Inflammatory macrophage treated with lipopolysaccharide for 4 hours (primary cell): ENCODE data around the gene GIMD1.
A peak's percentile ranks its signal among the peaks of the same experiment; 100 is the strongest.
"Not testable (repeated sequence)": the region's sequence is repeated elsewhere in the genome, so short reads cannot be mapped to it uniquely, and the experiment has no call there.

Source experiments
- DNase-seq: peaks from one replicate; pipeline ENCODE4 v3.0.0-alpha.2; 2020

Gene GIMD1

DNA sequence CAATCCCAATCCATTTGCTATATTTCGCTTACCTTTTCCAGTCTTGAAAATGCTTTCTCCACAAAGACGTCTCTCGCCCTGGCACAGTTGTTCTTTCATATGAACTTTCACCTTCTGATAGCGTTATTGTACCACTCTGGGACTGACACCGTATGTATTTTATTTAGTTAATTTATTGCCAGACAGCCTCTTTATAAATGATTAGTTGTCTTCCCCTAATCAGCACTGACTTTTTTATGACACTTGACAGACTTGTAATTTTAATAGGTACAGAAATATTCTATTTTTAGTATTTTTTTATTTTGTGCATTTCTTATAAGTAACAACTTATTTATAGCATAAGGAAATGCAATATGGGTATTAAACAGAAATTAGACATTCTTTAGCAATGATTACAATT, at the start of gene GIMD1:
TSS of gene GIMD1 (minus strand) at position 101 of the 400 bp plus-strand sequence. CDS start 1,343 bp downstream, outside the sequence.
- no peak for DNase-seq

DNA sequence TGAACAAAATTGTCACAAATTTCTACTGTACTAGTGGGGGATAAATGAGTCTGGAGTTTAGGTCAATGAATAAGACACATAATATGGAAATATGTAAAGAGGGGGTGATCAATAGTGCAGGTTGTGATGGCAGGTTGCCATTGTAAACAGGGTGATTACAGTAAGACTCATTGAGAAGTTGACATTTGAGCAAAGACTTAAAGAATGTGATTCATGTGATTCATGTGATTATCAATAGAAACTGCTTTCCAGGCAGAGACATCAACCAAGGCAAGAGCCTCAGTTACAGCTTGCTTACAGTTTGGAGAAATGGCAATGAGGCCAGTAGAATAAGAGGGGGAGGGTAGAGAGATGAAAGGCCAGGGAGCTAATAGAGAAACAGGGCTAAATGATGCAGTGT, 45.8 kb upstream of the GIMD1 start:
- no peak for DNase-seq

DNA sequence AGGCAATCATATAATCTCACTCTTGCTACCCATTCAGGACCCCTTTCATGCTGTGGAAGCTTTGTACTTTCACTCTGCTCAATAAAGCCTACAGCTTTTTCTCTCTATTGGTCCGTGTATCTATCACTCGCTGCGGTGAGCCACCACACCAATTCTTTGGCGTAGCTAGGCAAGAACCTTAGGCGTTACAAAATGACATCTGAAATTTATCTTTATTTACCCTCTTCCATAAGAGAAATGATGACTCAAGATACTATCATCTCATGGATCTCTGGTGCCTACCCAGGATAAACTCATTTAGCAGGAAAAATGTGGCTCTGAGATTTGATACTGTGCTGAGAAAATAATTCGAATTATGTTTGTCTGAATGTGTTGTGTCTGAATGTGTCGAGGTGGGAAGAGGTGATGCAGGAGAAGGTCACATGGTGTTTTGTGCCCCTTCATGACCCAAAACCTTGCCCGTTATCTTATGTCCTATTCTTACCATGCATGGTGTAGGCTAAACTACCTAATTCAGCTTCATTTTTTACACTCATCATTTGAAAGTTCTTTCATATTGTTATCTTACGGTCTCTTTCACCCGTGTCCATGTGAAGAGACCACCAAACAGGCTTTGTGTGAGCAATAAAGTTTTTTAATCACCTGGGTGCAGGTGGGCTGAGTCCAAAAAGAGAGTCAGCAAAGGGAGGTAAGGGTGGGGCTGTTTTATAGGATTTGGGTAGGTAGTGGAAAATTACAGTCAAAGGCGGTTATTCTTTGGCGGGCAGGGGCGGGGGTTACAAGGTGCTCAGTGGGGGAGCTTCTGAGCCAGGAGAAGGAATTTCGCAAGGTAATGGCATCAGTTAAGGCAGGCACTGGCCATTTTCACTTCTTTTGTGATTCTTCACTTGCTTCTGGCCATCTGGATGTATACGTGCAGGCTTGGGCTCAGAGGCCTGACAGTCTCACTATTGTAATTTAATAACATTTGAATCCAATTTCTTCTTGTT, 41.6 kb upstream of the GIMD1 start:
- DNase-seq, result no peak

DNA sequence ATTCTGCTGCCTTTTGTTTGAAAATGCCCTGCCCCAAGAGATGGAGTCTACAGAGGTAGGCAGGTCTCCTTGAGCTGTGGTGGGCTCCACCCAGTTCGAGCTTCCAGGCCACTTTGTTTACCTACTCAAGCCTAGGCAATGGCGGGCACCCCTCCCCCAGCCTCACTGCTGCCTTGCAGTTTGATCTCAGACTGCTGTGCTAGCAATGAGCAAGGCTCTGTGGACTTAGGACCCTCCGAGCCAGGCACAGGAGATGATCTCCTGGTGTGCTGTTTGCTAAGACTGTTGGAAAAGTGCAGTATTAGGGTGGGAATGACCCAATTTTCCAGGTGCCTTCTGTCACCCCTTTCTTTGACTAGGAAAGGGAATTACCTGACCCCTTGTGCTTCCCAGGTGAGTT, 39.4 kb upstream of the GIMD1 start:
- not testable (repeated sequence) for DNase-seq

DNA sequence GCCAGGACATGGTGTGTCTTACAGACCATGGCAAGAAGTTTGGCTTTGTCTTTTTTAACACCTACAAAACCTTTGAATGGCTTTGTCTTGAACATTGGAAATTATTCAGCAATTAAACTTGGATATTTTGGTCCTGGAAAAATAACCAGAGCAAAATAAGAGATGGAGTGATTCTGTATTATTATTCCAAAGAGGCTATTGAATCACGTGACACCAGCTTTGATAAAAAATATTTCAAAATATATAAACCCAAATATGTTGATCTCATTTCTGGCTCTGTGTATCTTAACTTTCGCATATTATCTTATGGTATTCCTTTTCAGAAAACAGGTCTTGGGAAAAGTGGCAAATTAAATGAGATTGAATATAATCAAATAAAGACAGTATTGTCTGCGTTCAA, 32.6 kb upstream of the GIMD1 start:
- DNase-seq, result no peak

DNA sequence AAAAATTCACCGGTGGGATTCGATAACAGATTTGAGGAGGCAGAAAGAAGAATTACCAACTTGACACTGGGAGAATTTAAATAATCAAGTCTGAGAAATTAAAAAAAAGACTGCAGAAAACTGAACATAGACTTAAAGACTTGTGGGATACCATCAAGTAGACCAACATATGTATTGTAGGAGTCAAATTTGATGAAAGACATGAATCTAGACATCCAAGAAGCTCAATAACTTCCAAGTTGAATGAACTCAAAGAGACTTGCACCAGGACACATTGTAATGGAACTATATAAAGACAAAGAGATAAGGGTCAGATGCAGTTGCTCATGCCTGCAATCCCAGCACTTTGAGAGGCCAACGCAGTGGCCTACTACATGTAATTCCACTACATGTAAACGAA, 30.3 kb upstream of the GIMD1 start:
- DNase-seq, result not testable (repeated sequence)

DNA sequence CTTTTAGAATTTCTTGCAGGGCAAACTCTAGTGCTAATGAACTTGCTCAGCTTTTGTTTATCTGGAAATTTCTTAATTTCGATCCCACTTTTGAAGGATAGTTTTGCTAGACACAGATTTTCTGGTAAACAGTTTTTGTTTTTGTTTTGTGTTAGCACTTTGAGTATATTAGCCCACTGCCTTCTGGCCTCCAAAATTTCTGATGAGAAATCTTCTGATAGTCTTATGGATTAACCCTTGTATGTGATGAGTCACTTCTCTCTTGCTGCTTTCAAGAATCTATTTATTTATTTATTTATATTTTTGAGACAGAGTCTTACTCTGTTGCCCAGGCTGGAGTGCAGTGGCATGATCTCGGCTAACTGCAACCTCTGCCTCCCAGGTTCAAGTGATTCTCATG, 27.0 kb upstream of the GIMD1 start:
- no peak for DNase-seq

DNA sequence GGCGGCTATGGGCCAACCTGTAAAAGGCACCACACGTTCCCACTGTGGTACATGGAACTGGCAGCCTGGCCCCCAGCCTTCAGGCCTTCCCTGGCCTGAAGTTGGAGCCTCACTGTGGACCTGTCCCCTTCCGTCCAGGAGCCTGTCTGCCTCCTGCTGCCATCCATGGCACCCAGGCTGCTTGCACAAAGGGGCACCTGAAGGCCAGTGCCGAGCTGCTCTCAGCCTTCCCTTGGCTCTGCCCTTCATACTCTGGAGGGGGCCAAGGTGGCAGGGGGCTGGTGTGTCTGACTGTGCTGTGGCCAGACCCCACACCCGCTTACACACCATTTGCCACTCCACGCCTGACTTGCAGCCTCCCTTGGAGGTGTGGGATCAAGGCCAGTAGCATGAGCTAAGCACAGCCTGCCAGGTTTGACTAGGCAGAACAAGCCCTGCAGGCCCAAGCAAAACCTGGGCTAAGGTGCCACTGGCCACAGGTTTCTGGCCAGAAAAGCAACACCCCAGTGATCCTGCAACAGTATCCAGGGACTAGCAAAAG, 17.3 kb upstream of the GIMD1 start:
- no peak for DNase-seq

DNA sequence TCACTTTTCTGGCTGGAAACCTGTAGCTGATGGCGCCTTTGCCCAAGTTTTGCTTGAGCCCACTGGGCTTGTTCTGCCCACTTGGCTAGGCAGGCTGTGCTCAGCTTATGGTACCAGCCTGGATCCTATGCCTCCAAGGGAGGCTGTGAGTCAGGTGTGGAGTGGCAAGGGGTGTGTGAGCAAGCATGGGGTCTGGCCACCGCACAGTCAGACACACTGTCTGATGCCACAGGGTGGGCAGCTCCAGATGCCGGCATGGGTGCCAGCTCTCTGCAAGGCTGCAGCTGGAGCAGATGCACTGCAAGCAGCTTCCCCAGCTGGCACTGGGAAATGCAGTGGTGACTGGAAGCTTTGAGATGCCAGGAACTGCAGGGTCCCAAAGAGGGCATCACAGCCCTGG, 16.3 kb upstream of the GIMD1 start:
- DNase-seq, result no peak

DNA sequence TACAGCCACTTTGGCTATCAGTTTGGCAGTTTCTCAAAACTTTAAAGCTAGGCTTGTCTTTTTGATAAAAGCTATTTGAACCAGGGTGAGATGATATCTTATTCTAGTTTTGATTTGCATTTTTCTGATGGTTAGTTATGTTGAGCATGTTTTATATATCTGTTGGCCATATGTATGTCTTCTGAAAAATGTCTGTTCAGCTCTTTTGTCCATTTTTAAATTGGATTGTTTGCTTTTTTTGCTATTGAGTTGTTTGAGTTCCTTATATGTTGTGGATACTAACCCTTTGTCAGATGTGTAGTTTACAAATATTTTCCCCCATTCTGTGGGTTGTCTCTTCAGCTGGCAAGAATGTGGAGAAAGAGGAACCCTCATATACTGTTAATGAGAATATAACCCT, 11.6 kb upstream of the GIMD1 start:
- no peak for DNase-seq

DNA sequence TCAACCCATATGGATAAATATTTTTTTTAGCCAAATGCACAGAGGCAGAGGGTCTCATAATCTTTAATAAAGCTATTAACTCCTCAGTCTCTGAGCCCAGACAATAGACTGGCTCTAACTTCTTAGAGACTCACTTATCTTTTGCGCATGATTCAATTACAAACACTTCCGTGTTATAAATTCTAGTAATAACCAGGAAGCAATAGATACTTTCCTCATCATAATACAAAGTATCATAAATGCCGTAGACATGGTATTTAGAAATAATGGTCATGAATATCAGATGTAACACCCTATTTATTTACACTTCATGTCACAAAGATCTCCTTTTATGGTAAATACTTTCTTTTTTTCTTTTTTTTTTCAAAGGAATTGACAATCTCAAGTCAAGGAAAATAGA, 4.4 kb upstream of the GIMD1 start:
- DNase-seq, result no peak

DNA sequence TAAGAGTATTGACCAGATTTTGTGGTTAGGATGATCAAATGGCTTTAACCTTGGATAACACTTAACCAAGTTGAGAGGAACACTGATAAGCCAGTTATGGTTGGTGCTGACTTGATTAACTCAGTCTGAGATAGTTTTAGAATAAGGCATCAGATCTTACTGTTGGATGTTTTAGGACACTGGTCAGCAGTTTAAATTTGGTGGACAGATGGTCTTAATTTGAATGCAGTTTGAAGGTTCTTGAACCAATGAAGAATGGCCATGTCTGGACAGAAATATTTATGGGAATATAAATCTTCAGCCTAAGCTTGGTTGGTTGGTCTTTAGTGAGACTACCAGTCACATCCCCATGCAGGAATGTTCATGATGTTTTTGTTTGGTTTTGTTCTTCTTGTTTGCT, 2.6 kb upstream of the GIMD1 start:
- DNase-seq, result no peak

DNA sequence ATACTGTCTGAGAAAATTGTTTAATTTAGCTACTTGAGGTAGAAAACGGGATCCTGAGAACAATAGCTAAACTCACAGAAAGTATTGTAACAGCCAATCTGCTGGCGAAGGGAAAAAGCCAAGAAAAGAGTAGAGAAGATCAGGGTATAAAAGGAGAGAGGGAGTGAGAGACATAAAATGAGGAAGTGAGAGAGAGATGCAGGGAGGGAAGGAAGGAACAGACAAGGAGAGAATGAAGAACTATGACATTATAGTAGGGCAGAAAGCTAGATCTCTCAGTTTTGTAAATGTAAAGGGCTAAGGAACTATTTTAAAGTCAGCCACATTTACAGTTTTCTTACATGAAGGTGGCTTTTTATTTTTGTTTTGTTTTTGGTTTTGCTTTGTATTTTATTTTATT, 1.6 kb upstream of the GIMD1 start:
- no peak for DNase-seq

DNA sequence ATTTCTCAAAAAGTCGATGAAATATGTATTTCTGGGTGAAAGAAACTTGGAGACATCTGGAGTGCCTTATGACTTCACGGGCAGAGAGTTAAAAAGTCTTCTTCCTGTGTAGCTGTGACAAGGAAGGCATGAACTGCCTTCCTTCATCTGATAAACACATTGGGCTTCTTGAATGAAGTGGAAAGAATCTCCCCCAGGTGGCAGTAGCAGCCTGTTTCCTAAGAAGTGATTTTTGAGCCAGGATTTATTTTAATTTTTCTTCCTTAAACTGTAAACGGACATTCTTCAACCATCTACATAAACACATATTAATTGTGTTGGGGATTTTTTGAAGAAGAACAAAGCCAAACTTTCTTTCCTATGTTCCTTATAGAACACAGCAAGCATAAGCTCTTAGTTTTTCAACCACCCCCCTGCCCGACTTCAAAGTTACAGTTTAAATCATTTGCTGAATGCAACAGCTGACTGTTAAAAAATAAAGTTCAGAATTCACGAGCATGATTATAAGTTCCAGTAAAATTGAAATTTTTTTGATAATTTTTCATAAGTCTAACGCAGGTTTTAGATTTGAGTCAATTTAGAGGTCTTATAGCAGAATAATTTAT, 980 bp upstream of the GIMD1 start:
- DNase-seq, result peak; percentile 52

DNA sequence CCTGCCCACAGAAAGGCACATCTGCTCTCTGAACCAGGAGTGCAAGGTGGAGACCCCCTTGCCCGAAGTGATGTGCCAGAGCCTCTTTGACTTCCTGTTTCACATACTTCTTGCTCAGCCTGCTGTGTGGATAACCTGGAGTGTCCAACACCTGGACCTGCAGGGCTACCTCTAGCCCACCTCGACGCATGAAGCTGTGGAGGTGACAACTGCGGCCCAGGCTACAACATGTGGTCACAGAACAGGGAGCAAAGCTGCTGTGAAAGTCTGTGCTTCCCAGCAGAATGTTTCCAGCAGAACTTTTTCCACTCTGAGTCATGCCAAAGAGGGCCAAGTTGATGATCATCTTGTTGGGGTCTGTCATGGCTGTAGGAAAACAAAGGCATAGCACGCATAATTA, 1.5 kb downstream of the GIMD1 start:
- DNase-seq, result no peak

DNA sequence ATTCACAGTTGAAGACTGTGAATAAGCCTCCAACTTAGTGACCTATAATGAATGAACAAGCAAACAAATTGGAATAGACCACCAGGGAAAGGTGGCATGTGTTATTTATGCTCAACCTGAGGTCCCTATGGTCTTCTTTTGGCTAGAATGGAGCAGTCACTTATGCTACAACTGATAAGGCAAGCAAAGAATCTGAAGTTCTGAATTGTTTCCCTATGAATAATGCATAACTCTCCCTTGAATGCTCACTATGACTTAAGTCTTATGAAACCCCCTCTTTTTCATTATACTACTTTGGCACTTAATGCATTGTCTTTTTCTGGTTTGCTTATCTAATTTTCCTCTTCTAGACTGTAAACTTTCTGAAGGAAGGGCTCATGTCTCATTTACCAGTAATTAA, 2.6 kb downstream of the GIMD1 start:
- DNase-seq, result no peak

DNA sequence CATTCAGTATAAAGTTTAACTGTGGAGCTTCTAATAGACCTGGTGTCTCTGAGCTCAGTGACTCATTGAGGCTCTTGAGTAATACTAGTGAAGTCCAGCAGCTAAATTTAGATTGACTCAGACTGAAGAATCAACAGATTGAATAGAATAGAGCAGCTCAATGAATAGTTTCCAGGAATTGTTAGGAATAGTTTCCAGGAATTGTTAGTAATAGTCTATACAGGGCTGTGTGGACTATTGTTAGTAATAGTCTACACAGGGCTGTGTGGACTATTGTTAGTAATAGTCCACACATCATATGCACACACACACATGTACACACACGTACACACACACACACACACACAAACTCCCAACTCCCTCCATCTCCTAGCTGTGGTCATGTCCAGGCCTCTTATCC, 3.0 kb downstream of the GIMD1 start:
- peak; percentile 76 for DNase-seq

DNA sequence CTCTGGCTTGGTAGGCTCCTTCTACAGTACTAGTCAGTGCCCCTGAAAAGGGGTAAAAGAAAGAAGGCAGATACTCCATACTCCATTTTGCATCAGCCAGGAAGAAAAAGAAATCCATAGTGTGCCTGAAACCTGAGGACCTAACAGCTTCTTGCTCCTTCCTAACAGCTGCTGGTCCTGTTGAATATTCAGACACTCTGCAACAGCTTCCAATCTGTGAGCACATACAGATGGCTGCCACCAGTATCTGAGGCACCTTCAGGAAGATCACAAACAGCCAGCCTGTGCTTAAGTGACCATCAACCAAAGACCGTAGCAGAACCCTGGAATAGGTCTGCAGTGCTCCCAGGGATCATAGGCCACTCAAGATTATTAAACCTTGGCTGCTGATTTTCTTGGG, 4.3 kb downstream of the GIMD1 start:
- DNase-seq, result no peak

DNA sequence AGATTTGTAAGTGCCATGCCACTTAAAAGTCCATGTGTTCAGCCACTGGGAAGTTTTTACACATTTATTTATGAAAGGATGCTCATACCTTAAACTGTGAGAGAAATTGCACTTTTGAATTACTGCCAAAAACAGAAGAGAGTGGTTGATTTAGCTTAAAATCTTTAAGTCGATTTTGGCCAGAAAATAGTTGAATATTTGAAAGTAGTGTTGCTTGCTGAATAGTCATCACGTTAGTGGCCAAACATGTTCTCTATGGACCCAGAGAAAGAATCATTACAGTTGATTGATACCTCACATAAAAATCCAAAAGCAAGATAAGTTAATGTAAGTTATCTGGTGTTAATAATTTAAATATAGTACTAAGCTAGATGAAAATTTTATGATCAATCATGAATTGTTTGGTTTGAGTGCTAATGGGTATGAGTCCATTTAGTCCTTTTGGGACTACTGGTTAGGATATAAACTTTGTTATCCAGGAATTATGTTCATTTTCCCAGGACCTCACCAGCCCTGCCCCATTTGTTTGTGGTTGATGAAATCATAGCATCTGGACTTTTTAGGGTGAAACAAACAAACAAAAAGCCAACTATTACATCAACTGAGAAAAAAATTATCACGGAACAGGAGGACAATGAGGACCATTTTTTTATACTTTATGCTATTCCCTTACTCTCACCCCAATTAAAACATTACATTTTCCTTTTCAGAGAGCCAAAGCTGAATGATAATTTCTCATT, 6.3 kb downstream of the GIMD1 start:
- DNase-seq, result no peak

DNA sequence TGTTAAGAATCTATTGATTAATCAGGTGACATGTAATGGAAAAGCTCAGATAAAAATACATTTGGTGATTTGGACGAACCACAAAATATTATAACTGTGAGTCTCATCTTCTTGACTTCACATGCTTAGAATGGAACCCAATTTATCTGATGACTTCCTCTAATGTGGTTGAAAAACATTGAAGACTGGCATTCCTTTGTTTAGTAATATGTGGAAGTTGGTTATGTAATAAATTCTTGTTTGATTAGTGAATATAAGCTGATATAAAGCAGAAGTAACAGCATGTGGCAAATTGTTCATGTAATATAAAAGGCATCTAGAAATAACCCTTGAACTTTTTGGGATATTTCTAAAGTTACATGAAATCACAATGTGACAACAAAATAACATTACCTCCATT, 9.7 kb downstream of the GIMD1 start:
- DNase-seq, result peak; percentile 70

DNA sequence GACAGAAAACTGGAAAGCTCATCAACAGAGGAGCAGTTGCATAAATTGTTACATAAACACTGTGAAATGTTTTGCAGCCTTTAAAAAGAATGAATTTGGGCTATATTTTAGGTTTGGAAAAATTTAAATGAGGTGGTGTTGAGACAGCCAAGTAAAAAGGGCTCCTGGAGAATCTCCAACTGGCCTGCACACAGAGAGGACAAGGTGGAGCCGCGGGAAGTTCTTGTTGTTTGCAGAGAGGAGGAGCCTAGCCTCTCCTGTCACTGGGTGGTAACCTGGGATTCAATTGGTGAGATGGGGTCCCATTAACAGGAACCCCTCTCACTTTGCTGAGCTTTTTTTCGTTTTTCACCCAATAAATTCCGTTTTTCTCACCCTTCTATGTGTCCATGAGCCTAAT, 13.4 kb downstream of the GIMD1 start:
- no peak for DNase-seq

DNA sequence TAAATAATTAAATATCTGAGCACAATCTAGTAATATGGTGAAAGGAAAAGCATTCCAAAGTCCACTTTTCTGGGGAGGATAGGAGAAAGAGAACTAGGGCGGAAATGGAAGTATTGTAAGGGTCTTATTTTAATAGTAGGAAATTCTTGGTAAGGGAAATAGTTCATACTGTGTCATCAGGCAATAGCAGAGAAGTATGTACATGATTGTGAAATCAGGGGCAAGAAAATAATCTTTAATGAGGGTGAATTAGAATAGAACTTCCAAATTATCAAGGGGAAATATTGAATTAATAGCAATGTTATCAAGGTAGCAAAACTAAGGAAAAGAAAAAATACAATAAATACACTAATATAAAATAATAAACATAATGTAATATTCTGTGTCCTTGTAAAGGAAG, 14.8 kb downstream of the GIMD1 start:
- no peak for DNase-seq

DNA sequence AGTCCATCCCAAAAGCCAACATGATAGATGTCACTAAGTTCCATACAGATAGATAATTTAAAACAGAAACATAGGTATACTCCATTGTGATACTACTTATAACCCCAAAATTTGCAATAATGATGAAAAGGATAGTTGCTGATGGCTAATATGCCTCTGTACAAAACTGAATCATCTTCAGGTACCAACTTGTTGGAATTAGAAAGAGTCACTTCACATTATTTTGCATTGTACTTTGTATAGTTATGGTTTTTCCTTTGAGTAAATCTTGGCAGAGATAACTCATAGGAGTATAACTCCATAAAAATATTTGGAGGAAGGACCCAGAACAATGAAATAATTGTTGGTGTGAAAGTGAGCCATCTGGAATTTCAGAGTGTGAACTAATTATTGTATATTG, 17.6 kb downstream of the GIMD1 start:
- DNase-seq, result no peak

DNA sequence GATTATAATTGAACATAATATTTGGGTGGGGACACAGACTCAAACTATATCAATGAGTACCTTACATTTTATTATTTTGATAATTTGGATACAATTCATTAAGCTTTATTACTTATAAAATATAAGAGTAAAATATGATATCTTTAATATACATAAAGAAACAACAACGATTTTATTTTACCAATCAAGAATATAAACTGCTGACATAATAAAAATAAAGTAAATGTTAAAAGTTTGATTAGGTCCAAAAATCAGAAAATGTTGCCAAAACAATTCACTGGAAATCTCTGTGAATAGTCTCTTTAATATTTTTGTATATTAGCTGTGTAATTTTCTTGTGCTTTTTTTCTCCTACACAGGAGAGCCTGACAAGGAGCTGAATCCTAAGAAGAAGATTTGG, 21.4 kb downstream of the GIMD1 start:
- DNase-seq, result no peak
